GM18505 (cell line): ENCODE results near the gene GATAD2B.

Experiments
- ATAC-seq: cut with Tn5 transposase; IDR thresholded peaks from one replicate; pipeline ENCODE4 v1.9.1; 2021; ENCODE audit not compliant: unreplicated experiment
- POLR2A ChIP-seq: IDR thresholded peaks from 4 replicates; pipeline ENCODE4 v1.6.1; 2011; ENCODE audit warnings: borderline replicate concordance; ENCODE audit not compliant: insufficient read depth, insufficient read length; ENCODE audit errors: extremely low read depth

GATAD2B gene

GRCh38 chr1:153801028-153801625 is 121.6 kb downstream of the GATAD2B start:
- ATAC-seq = no peak
- no peak for TF ChIP-seq POLR2A

GRCh38 chr1:153800516-153800915 is 122.3 kb downstream of the GATAD2B start:
- ATAC-seq = no peak
- TF ChIP-seq POLR2A = no peak

- no peak for TF ChIP-seq POLR2A
- ATAC-seq = no peak
Measured at GRCh38 chr1:153799566-153800465, 123.0 kb downstream of the GATAD2B start.

GRCh38 chr1:153799016-153799415 is 123.8 kb downstream of the GATAD2B start:
- ATAC-seq = no peak
- TF ChIP-seq POLR2A = no peak

GRCh38 chr1:153798468-153798780 is 124.3 kb downstream of the GATAD2B start:
- ATAC-seq = no peak
- no peak for TF ChIP-seq POLR2A

GRCh38 chr1:153796786-153797659 is 125.7 kb downstream of the GATAD2B start:
- ATAC-seq = no peak
- TF ChIP-seq POLR2A = no peak

- ATAC-seq = no peak
- no peak for TF ChIP-seq POLR2A
Measured at GRCh38 chr1:153795934-153796785, 126.6 kb downstream of the GATAD2B start.

- ATAC-seq = no peak
Measured at GRCh38 chr1:153795330-153795837, 127.4 kb downstream of the GATAD2B start.

GRCh38 chr1:153794624-153795329 is 128.0 kb downstream of the GATAD2B start:
- no peak for ATAC-seq
- TF ChIP-seq POLR2A = no peak

More at GRCh38 chr1:153795330-153795837, 127.4 kb downstream of the GATAD2B start:
- no peak for TF ChIP-seq POLR2A

GRCh38 chr1:153793973-153794615 is 128.7 kb downstream of the GATAD2B start:
- no peak for ATAC-seq
- TF ChIP-seq POLR2A = no peak

- ATAC-seq = no peak
- TF ChIP-seq POLR2A = no peak
Measured at GRCh38 chr1:153793261-153793972, 129.4 kb downstream of the GATAD2B start.
